Measurements from ENCODE around the gene TSR2.

- TF ChIP-seq CTCF (IDR thresholded peaks at IDR 0.05) (no peak), EZH2 (IDR thresholded peaks at IDR 0.05) (no peak)
These were observed 54.2 kb downstream of the TSR2 start for GRCh38 chrX:54494166-54494988.

Measured in neural progenitor cell (in vitro differentiated cells).